ENCODE data around the gene ADRA2A. TPM values are rescaled to one million over a fixed set of nuclear protein-coding genes. Genes with fewer than 3 reads are reported as not detected.

ADRA2A gene
- total RNA-seq, 3 donors from 2014 or later, result 7.8 to 18.4 (median 14.9) TPM

DNA sequence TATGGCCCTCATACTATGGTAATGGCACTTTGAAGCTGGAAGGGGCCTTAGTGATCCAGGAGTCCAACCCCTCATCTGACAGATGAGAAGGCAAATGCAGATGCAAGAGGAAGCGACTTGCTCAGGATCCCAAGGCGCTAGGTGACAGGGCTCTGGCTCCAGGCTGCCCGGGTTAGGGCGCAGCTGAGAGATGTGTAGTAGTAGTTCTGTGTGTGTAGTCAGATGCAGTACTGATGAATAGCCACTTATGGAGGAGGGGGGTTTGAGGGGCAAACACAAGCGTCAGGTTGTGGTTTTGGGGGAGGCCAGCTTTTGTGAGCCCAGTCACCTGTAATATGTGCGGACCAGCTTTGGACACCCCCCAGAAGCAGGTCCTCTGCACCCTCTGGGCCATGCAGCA is 4.8 kb downstream of the ADRA2A start:
- no peak for DNase-seq (ENCODE audit: low spot score in 2 of 2)
- no peaks in the 10 kb centered on the region for H3K36me3 ChIP-seq
- peaks cover 0 to 3% of the 10 kb centered on the region in 2 donors for H3K4me1 ChIP-seq
- H3K27me3 ChIP-seq, result peaks cover 0 to 27% of the 10 kb centered on the region in 2 donors
- H3K4me3 ChIP-seq, result no peak overlapping the region
- H3K27ac ChIP-seq, result peak overlapping the region in 1 of 2 donors; percentile 52
- TF ChIP-seq POLR2A (IDR thresholded peaks at IDR 0.05) (no peak), POLR2AphosphoS5 (IDR thresholded peaks at IDR 0.05) (no peak)
- TF ChIP-seq, protein P1, sequence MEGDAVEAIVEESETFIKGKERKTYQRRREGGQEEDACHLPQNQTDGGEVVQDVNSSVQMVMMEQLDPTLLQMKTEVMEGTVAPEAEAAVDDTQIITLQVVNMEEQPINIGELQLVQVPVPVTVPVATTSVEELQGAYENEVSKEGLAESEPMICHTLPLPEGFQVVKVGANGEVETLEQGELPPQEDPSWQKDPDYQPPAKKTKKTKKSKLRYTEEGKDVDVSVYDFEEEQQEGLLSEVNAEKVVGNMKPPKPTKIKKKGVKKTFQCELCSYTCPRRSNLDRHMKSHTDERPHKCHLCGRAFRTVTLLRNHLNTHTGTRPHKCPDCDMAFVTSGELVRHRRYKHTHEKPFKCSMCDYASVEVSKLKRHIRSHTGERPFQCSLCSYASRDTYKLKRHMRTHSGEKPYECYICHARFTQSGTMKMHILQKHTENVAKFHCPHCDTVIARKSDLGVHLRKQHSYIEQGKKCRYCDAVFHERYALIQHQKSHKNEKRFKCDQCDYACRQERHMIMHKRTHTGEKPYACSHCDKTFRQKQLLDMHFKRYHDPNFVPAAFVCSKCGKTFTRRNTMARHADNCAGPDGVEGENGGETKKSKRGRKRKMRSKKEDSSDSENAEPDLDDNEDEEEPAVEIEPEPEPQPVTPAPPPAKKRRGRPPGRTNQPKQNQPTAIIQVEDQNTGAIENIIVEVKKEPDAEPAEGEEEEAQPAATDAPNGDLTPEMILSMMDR (IDR thresholded peaks at IDR 0.05), result no peak
- H3K9me3 ChIP-seq, result no peaks in the 10 kb centered on the region
- intact Hi-C loops (cut with DNase I; ENCODE audit: low total_unique reads), result no loop called here

DNA sequence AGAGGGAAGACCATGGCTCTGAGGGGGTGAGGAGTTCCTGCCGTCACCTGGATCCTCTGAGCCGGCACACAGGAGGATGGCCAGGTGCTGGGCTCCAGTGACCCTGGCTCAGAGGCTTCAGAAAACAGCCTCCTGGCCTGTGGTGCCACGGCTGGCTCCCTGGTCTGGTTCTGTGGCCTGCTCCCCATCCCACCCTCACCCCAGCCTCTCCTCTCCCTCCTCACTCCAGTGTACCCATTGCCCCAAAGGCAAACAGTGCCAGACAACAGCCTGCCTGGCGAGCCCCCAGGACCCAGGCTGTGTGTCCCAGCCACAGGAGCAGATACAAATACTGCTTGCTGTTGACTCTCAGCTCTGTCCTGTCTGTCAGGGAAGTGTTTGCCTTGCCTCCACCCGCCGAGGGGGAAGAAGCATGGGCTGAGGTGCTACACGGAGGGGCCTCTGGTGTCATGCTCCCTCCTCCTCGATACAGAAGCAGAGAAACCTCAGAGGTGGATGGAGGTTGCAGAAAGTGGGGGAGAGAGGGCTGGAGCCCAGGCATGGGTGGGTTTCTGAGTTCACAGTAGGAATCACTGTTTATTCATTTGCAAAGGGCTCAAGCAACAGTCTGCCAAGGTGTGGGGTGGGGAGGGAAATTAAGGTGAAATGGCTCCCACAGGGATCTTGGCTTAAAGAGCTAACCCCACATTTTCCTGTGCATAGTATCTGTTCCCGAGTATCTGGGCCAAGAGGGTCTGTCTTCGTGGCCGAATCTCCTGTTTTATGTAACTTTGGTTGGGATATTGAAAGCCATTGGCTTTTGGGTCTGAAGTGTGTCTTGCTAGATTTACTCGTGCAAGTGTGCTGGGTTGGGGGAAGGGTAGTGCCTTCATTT is 5.5 kb downstream of the ADRA2A start:
- no peak for DNase-seq (ENCODE audit: low spot score in 2 of 2)
- no peaks in the 10 kb centered on the region for H3K9me3 ChIP-seq
- peaks cover 0 to under 1% of the 10 kb centered on the region in 2 donors for H3K4me1 ChIP-seq
- no peak for TF ChIP-seq POLR2A (IDR thresholded peaks at IDR 0.05)
- TF ChIP-seq, protein P1 (IDR thresholded peaks at IDR 0.05), result no peak
- no peak for TF ChIP-seq POLR2AphosphoS5 (IDR thresholded peaks at IDR 0.05)
- intact Hi-C loops (cut with DNase I; ENCODE audit: low total_unique reads), result no loop called here
- no peak overlapping the region for H3K4me3 ChIP-seq
- H3K36me3 ChIP-seq, result no peaks in the 10 kb centered on the region
- peaks cover 0 to 20% of the 10 kb centered on the region in 2 donors for H3K27me3 ChIP-seq
- H3K27ac ChIP-seq, result peak overlapping the region in 1 of 2 donors; percentile 52

DNA sequence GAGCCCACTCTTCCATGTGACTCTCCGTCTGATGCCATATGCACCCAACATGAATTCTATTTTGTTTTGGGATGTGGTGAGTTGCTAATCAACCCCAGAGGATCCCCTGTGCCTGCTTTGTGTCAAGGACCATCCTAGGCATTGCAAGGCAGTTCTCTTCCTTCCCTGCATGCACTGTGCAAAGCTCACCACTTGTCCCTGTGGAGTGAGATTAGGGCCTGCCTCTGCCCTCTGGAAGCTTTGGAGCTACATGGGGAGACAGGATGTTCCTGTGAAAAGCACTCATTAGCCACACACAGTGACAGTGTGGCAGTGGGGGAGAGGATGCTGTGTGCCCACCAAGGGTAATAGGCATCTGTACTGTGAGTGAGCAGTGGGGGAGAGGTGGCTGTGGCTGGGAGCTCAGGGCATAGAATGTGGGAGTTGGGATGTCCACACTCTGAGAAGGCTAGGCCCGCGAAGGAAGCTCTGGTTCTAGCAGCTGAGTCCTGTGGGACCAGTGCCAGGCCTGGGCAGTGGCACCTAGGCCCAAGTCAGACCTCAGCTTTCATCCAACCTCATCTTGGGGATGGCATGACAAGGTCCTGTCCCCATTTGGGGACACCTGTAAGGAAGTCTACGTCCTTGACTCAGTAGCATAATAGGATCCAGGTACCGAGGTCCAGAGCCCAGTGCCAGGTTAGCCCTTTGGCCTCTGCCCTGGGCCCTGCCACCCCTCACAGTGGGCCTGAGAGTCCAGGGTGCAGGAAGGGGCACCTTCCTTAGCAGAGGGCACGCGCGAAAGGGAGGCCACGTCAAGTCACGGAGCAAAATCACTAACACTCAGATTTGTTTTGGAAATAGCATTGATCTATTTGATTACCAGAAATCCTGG is 6.6 kb downstream of the ADRA2A start:
- Histone ChIP-seq H3K27ac (peak overlapping the region in 1 of 2 donors; percentile 25), H3K4me1 (no peaks in the 10 kb centered on the region), H3K4me3 (no peak overlapping the region), H3K36me3 (no peaks in the 10 kb centered on the region), H3K9me3 (no peaks in the 10 kb centered on the region), H3K27me3 (peaks cover 0 to 8% of the 10 kb centered on the region in 2 donors)
- intact Hi-C loops (cut with DNase I; ENCODE audit: low total_unique reads), result no loop called here
- TF ChIP-seq, protein P1 (IDR thresholded peaks at IDR 0.05), result no peak
- TF ChIP-seq POLR2AphosphoS5 (IDR thresholded peaks at IDR 0.05) (no peak), POLR2A (IDR thresholded peaks at IDR 0.05) (no peak)
- no peak for DNase-seq (ENCODE audit: low spot score in 2 of 2)

DNA sequence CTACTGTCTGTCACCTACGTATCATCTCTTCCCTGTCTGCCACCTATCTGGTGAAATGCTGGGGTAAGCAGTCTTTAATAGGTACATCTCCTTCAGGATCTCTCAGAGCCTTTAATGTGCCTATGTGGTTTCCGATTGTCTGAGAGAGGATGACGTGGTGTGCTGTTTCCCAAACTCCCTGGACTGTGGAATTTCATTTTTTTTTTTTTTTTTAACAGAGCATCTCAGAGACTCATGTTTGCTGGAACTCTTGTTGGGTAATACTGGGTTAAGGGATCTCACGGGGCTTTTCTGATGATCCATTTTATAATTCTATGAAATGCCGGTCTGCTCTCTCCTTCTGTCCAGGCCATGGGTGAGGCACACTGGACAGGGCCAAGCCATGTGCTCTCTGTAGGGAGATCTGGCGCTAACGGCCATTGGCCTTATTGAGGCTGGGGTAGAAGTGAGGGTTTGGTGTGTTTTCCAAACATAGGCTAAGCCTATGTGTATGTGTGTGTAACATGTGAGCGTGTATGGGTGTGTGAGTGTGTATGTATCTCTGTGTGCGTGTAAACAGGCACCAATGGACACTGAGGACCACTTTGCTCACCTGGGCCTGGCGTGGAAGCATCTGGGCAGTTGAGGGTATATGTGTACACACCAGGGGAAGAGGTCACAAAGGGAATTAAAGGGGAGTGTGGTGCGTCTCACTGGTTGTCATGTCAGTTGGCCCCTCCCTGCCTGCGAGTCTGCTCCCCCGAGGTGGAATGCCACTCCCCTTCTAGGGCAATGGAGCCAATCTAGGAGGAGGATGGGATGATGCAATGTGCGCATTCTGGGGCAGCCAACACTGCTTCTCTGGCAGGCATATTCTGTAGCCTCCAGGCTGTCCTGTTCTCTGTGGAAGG is 7.8 kb downstream of the ADRA2A start:
- intact Hi-C loops (cut with DNase I; ENCODE audit: low total_unique reads), result no loop called here
- TF ChIP-seq POLR2A (IDR thresholded peaks at IDR 0.05) (no peak), POLR2AphosphoS5 (IDR thresholded peaks at IDR 0.05) (no peak)
- TF ChIP-seq, protein P1 (IDR thresholded peaks at IDR 0.05), result no peak
- Histone ChIP-seq H3K36me3 (no peaks in the 10 kb centered on the region), H3K27me3 (no peaks in the 10 kb centered on the region), H3K4me1 (no peaks in the 10 kb centered on the region), H3K4me3 (no peak overlapping the region), H3K27ac (peak overlapping the region in 1 of 2 donors; percentile 32), H3K9me3 (no peaks in the 10 kb centered on the region)
- DNase-seq (ENCODE audit: low spot score in 2 of 2), result no peak
